Endodermal cell (in vitro differentiated cells): ENCODE measurements around the gene CLIP4. TPM values are rescaled to one million over a fixed set of nuclear protein-coding genes. Genes with fewer than 3 reads are reported as not detected.

Experiments used
- DNase-seq: peaks from one replicate; pipeline ENCODE4 v3.0.0-alpha.2; 2017
- H3K27ac ChIP-seq: 2 replicates; pipeline ENCODE4 v1.5.1; 2013; ENCODE audit warnings: mild to moderate bottlenecking, low read depth, low read length, moderate library complexity
- H3K27me3 ChIP-seq: 2 replicates; pipeline ENCODE4 v1.6.1; 2013; ENCODE audit warnings: mild to moderate bottlenecking, low read length, moderate library complexity; ENCODE audit not compliant: insufficient read depth, control insufficient read depth, poor library complexity, severe bottlenecking
- H3K36me3 ChIP-seq: 2 replicates; pipeline ENCODE4 v1.7.0; 2013; ENCODE audit warnings: mild to moderate bottlenecking, low read length, moderate library complexity; ENCODE audit not compliant: control insufficient read depth, insufficient read depth
- H3K4me1 ChIP-seq: one replicate; pipeline ENCODE4 v1.7.0; 2013; ENCODE audit warnings: low read length; ENCODE audit not compliant: control insufficient read depth, insufficient read depth
- H3K4me3 ChIP-seq: 2 replicates; pipeline ENCODE4 v1.5.1; 2013; ENCODE audit warnings: mild to moderate bottlenecking, low read length, moderate library complexity
- H3K9ac ChIP-seq: 2 replicates; pipeline ENCODE4 v1.6.1; 2013; ENCODE audit warnings: mild to moderate bottlenecking, low read length, moderate library complexity; ENCODE audit not compliant: poor library complexity, severe bottlenecking; ENCODE audit errors: extremely low read depth
- H3K9me3 ChIP-seq: 2 replicates; pipeline ENCODE4 v1.6.1; 2013; ENCODE audit warnings: mild to moderate bottlenecking, low read length, moderate library complexity; ENCODE audit not compliant: control insufficient read depth
- H3K27ac Mint-ChIP-seq: 2 replicates; pipeline ENCODE4 v1.8.0; 2020; ENCODE audit warnings: mixed read lengths
- H3K27me3 Mint-ChIP-seq: 2 replicates; pipeline ENCODE4 v1.8.0; 2021; ENCODE audit warnings: mild to moderate bottlenecking, mixed read lengths; ENCODE audit not compliant: insufficient read depth
- H3K36me3 Mint-ChIP-seq: 2 replicates; pipeline ENCODE4 v1.8.0; 2020; ENCODE audit warnings: low read depth, mixed read lengths
- H3K4me1 Mint-ChIP-seq: 2 replicates; pipeline ENCODE4 v1.8.0; 2020; ENCODE audit warnings: mixed read lengths
- H3K4me3 Mint-ChIP-seq: 2 replicates; pipeline ENCODE4 v1.8.0; 2020; ENCODE audit warnings: mild to moderate bottlenecking, moderate library complexity, mixed read lengths
- H3K9me3 Mint-ChIP-seq: 2 replicates; pipeline ENCODE4 v1.8.0; 2020; ENCODE audit warnings: mild to moderate bottlenecking, mixed read lengths
- WGBS, 2 experiments: methylation state at CpG; one replicate each; pipeline versions ENCODE4 v1.1.5 to v1.1.7; 2013; ENCODE audit warnings: missing lambda C conversion rate in 2 of 2, mixed read lengths in 1 of 2; ENCODE audit not compliant: insufficient coverage in 1 of 2, insufficient read length in 1 of 2; 5-methylcytosine and 5-hydroxymethylcytosine counted together
- total RNA-seq, 2 donors: library from RNA; stranded (reverse); fragmentation: NEBNext Ultra II Directional in 1 of 2; extraction: Animal tissue kit (Norgen Biotek cat#: 25700) in 1 of 2; gene quantifications; 2 replicates in 1 of 2; 3 replicates in 1 of 2; pipeline ENCODE4 v1.2.1, GENCODE V29; 2021
- TF ChIP-seq, protein P1 (sequence below): fragments of 200-600 bp; sonication (generic); conservative IDR thresholded peaks from 2 replicates; pipeline ENCODE4 v1.5.0; 2021; ENCODE audit warnings: antibody characterized with exemption, mild to moderate bottlenecking

The CLIP4 gene
- total RNA-seq, 2 donors from 2014 or later: 8.0 to 10.9 TPM

DNA sequence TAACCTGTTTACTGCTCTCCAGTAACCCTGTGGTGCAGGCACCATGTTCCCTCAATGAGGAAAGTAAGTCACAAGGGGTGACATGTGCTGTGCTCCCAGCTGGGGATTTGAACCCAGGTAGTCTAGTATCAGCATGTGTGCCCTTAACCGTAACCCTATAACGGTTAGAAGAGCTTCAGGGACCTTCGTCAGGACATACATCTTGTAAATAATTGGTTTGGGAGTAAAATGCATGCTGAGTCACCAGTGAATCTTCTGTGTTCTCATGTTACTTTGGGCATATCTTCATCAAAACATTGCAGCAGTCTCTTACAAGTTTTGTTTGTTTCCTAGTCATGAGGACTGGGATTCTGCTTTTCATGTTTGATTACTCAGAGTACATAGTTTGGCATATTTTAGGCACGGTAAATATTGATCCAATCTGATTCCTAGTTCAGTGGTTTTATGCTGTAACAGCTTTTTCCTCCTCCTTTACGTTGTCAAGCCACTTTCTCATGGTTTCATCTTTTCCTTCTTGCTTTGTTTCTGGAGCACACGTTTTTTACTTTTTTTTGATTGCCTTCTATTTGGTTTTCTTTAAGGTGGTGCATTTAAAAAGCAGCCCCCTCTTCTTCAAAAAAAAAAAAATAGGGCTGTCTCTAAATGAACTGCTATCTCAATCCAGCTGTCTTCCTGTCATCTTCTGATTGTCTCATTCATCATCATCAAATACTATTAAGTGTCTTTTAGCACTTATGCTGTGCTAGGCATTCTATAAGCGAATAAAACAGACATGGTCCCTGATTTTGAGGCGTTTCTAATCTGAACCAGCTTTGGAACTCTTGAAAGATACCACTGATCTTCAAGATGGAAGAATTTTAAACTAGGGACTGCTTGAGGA, 50.4 kb downstream of the CLIP4 start:
- TF ChIP-seq, protein P1, sequence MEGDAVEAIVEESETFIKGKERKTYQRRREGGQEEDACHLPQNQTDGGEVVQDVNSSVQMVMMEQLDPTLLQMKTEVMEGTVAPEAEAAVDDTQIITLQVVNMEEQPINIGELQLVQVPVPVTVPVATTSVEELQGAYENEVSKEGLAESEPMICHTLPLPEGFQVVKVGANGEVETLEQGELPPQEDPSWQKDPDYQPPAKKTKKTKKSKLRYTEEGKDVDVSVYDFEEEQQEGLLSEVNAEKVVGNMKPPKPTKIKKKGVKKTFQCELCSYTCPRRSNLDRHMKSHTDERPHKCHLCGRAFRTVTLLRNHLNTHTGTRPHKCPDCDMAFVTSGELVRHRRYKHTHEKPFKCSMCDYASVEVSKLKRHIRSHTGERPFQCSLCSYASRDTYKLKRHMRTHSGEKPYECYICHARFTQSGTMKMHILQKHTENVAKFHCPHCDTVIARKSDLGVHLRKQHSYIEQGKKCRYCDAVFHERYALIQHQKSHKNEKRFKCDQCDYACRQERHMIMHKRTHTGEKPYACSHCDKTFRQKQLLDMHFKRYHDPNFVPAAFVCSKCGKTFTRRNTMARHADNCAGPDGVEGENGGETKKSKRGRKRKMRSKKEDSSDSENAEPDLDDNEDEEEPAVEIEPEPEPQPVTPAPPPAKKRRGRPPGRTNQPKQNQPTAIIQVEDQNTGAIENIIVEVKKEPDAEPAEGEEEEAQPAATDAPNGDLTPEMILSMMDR: no peak
- Histone ChIP-seq H3K36me3 (peaks cover 11% of the 10 kb centered on the region), H3K9me3 (peaks cover 7% of the 10 kb centered on the region), H3K9ac (no peak overlapping the region), H3K27me3 (no peaks in the 10 kb centered on the region), H3K4me3 (no peak overlapping the region), H3K4me1 (peaks cover 18% of the 10 kb centered on the region), H3K27ac (no peak overlapping the region)
- no peak overlapping the region for H3K4me3 Mint-ChIP-seq
- H3K27ac Mint-ChIP-seq: peak overlapping the region; percentile 52
- no peaks in the 10 kb centered on the region for H3K36me3 Mint-ChIP-seq
- WGBS, 2 experiments: 75 to 93% methylated on average over 7 to 8 of the region's 8 CpGs
- peaks cover 27% of the 10 kb centered on the region for H3K4me1 Mint-ChIP-seq
- peaks cover 30% of the 10 kb centered on the region for H3K27me3 Mint-ChIP-seq
- peaks cover 5% of the 10 kb centered on the region for H3K9me3 Mint-ChIP-seq
- DNase-seq: no peak

DNA sequence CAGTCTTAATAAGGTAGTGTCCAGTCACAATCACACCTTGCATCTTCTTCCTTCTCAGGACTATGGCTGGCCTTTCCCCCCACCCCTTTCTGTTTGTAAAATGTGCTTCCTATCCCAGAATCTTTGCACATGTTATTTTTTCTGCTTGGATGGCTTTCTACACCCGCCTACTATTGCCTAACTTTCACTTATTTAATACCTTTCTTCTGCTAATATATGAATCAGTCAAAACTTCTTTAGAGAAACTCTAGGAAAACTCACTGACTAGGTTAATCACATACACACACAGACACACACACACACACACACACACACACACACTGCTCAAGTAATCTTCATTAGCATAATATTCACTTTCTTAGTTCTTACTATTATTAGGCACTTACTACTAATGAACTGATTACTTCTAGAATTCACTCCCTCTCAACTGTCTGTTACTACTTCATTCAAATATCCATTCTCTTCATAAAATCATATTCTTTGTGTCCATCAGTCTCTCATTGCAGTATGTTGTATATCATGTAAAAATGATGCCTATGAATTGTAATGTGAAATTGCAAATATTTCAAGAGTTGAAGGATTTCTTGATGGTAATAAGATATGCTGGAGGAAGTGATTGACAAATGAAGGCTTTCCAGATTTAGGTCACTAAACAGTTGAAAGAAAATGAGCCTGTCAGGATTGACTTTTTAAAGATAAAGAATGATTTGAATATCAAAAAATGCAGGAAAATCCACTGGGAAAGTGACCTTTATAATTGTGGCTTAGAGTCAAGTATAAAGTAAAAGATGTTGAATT, 51.2 kb downstream of the CLIP4 start:
- no peak overlapping the region for H3K4me3 ChIP-seq
- 91 to 92% methylated on average over 1 of the region's 1 CpG for WGBS, 2 experiments
- no peak for DNase-seq
- no peak overlapping the region for H3K27ac ChIP-seq
- Mint-ChIP-seq H3K9me3 (peaks cover 5% of the 10 kb centered on the region), H3K36me3 (no peaks in the 10 kb centered on the region), H3K4me1 (peaks cover 27% of the 10 kb centered on the region), H3K4me3 (no peak overlapping the region), H3K27ac (no peak overlapping the region), H3K27me3 (peaks cover 35% of the 10 kb centered on the region)
- H3K4me1 ChIP-seq: peaks cover 18% of the 10 kb centered on the region
- no peak overlapping the region for H3K9ac ChIP-seq
- H3K27me3 ChIP-seq: no peaks in the 10 kb centered on the region
- peaks cover 11% of the 10 kb centered on the region for H3K36me3 ChIP-seq
- peaks cover 7% of the 10 kb centered on the region for H3K9me3 ChIP-seq
- TF ChIP-seq, protein P1: no peak

DNA sequence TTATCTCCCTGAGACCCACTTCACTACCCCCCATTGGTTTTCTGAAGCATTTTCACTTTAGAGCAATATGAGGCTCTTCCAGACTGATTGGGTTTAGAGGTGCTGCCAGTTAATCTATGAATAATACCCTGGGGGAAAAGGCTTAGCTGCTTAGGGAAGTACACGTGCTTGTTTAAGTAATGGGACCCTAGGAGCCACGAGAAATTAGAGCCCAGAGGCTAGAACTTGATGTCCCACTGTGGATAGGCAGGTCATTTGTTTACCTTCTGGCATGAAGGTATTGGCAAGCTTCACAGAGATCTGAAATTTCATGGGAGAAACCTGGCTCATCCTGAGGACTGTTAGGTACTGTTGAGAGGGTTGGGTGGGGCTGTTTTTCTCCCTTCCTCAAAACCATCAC, 59.7 kb downstream of the CLIP4 start:
- WGBS, 2 experiments: 51 to 71% methylated on average over 1 to 2 of the region's 2 CpGs

More for the DNA sequence above, 59.7 kb downstream of the CLIP4 start:
- no peak overlapping the region for H3K9ac ChIP-seq
- no peak overlapping the region for H3K4me3 Mint-ChIP-seq
- no peaks in the 10 kb centered on the region for H3K36me3 ChIP-seq
- no peaks in the 10 kb centered on the region for H3K9me3 ChIP-seq
- no peaks in the 10 kb centered on the region for H3K4me1 ChIP-seq
- no peaks in the 10 kb centered on the region for H3K27me3 ChIP-seq
- H3K4me3 ChIP-seq: no peak overlapping the region
- TF ChIP-seq, protein P1: no peak
- peaks cover 11% of the 10 kb centered on the region for H3K36me3 Mint-ChIP-seq
- H3K27ac ChIP-seq: no peak overlapping the region
- H3K4me1 Mint-ChIP-seq: peaks cover 10% of the 10 kb centered on the region
- DNase-seq: no peak
- no peak overlapping the region for H3K27ac Mint-ChIP-seq
- peaks cover 3% of the 10 kb centered on the region for H3K9me3 Mint-ChIP-seq
- H3K27me3 Mint-ChIP-seq: peaks cover 71% of the 10 kb centered on the region
